ENCODE measurements around the gene GIMAP5. TPM values are rescaled to one million over a fixed set of nuclear protein-coding genes. Genes with fewer than 3 reads are reported as not detected.

Gene GIMAP5
- total and polyA plus RNA-seq, 2 of the 13 experiments (the other 11 are each of a cell fraction or from before 2014, with no cell fraction given) = not detected

- Histone ChIP-seq H2AFZ (ENCODE audit: low read length) (no peak overlapping the region), H3K4me2 (ENCODE audit: low read depth, low read length) (no peak overlapping the region), H3K9me3 (ENCODE audit: low read length) (no peaks in the 10 kb centered on the region), H3K79me2 (ENCODE audit: insufficient read depth, low read length) (no peaks in the 10 kb centered on the region), H3K4me1 (ENCODE audit: insufficient read depth, low read length) (no peaks in the 10 kb centered on the region), H3K4me3 (replicated peaks in 1 of 3; ENCODE audit: insufficient read depth in 1 of 3, low read depth in 2 of 3, low read length in 3 of 3) (no peak overlapping the region), H3K36me3 (replicated peaks in 1 of 2; ENCODE audit: control insufficient read depth in 1 of 2, insufficient read depth in 2 of 2, low read length in 2 of 2) (no peaks in the 10 kb centered on the region), H3K9ac (ENCODE audit: insufficient read depth, low read depth, low read length) (no peak overlapping the region), H3K27me3 (ENCODE audit: control insufficient read depth in 1 of 2, insufficient read depth in 2 of 2, low read length in 2 of 2) (peaks cover 0 to 3% of the 10 kb centered on the region in 2 experiments; a peak in 2 of 5 replicates), H4K20me1 (ENCODE audit: insufficient read depth, low read length) (no peaks in the 10 kb centered on the region), H3K27ac (ENCODE audit: extremely low read length, insufficient read depth, low read length) (no peak overlapping the region)
- no peak for DNase-seq (ENCODE audit: low spot score)
- intact Hi-C loops (cut with micrococcal nuclease; ENCODE audit: unreplicated experiment) (no loop called here), in situ Hi-C loops (cut with HindIII; ENCODE audit: extremely low pct_ligation_motif_present, low pct_unique_long_range_greater_than_20kb) (no loop called here)
- no peak for TF ChIP-seq RNF219 (CRISPR knock-in tag; IDR thresholded peaks at IDR 0.05)
- TF ChIP-seq THAP11 (CRISPR knock-in tag; IDR thresholded peaks at IDR 0.05) = no peak
- TF ChIP-seq PTBP1 (IDR thresholded peaks at IDR 0.05; ENCODE audit: low read depth, low read length, poor library complexity, severe bottlenecking) = no peak
- TF ChIP-seq TFDP2 (CRISPR knock-in tag; IDR thresholded peaks at IDR 0.05) = no peak
- no peak for TF ChIP-seq CAMTA2 (CRISPR knock-in tag; IDR thresholded peaks at IDR 0.05; ENCODE audit: borderline replicate concordance)
- TF ChIP-seq GABPA (IDR thresholded peaks at IDR 0.05; ENCODE audit: low read depth, low read length) = no peak
- no peak for TF ChIP-seq GABPA (CRISPR knock-in tag; IDR thresholded peaks at IDR 0.05; ENCODE audit: low read depth)
- no peak for TF ChIP-seq ZMYM3 (CRISPR knock-in tag; IDR thresholded peaks at IDR 0.05)
- no peak for TF ChIP-seq FOXJ3 (CRISPR knock-in tag; IDR thresholded peaks at IDR 0.05; ENCODE audit: borderline replicate concordance)
- TF ChIP-seq ZNF337 (CRISPR knock-in tag; IDR thresholded peaks at IDR 0.05; ENCODE audit: borderline replicate concordance, low read depth) = no peak
- no peak for TF ChIP-seq ZBTB4 (CRISPR knock-in tag; IDR thresholded peaks at IDR 0.05; ENCODE audit: borderline replicate concordance)
- no peak for TF ChIP-seq XRCC5 (optimal IDR thresholded peaks at IDR 0.05; ENCODE audit: low read length)
- no peak for TF ChIP-seq ZNF101 (CRISPR knock-in tag; IDR thresholded peaks at IDR 0.05; ENCODE audit: borderline replicate concordance, low read depth)
- TF ChIP-seq RXRA (CRISPR knock-in tag; IDR thresholded peaks at IDR 0.05) = no peak
- TF ChIP-seq ZSCAN22 (CRISPR knock-in tag; IDR thresholded peaks at IDR 0.05) = no peak
- ATAC-seq = no peak
- 0% methylated on average over 2 of the region's 4 CpGs for WGBS (ENCODE audit: low lambda C conversion rate)
- ChIA-PET POLR2A (no interaction called here), CTCF (ENCODE audit: low intra/inter-chr PET ratio, low total read pairs) (no interaction called here)
- BruUV-seq (replicated peaks) = no TSS peak
- FAIRE-seq = no peak
Observed at GRCh38 chr7:150715738-150716137, 21.5 kb upstream of the GIMAP5 start.
